ENCODE results near the gene HS6ST2. TPM values are rescaled to one million over a fixed set of nuclear protein-coding genes. Genes with fewer than 3 reads are reported as not detected.

The HS6ST2 gene
- total RNA-seq, 1 experiment from 2014 or later, result 7.4 TPM

DNA sequence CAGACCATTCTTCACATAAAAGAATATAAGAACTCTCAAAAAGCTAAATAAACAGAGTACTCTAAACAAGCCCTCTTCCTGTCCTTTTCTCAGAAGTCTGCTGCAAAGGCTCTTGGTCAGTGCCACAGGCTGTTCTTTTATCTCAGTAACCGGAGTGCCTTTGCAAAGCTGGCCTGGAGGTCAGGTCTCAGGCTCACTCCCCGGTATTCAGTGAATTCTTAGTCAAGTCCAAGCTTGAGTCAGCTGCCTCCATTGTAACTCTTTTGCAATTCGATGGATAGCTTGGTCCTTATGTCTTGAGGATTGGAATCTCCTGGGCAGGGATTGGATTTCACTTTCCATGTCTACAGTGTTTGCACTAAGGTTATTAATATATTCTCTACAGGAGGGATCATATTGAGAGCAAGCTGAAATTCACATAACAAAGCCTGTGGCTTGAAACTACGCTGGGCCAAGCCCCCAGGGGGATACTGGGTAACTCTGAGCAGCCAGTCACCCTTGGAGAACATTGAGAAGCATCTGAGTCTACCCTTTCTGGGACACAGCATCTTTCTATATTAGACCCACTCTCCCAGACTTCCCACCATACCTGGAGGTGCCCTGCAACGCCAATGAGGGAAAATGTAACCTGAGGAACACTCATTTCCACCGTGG lies 10.0 kb upstream of the HS6ST2 start:
- no peaks in the 10 kb centered on the region for H4K20me1 ChIP-seq (ENCODE audit: low read length)
- H3K27me3 ChIP-seq (ENCODE audit: low read length), result no peaks in the 10 kb centered on the region
- H3K4me3 ChIP-seq (ENCODE audit: low read length), result no peak overlapping the region
- H3F3A ChIP-seq (ENCODE audit: low read length, unreplicated experiment), result no peaks in the 10 kb centered on the region
- no peak overlapping the region for H3K9ac ChIP-seq (ENCODE audit: low read length)
- H3K9me2 ChIP-seq (replicated peaks; ENCODE audit: low read length), result no peaks in the 10 kb centered on the region
- intact Hi-C loops (cut with micrococcal nuclease), result no loop called here
- H3K27ac ChIP-seq (ENCODE audit: low read length), result no peak overlapping the region
- POLR2A ChIA-PET (ENCODE audit: unreplicated experiment), result no interaction called here
- no peaks in the 10 kb centered on the region for H3K79me2 ChIP-seq (ENCODE audit: low read length)
- no peaks in the 10 kb centered on the region for H3K4me1 ChIP-seq (ENCODE audit: insufficient read depth, low read length)
- H2AFZ ChIP-seq (ENCODE audit: low read length), result no peak overlapping the region
- BruUV-seq (replicated peaks), result no TSS peak
- H3K4me2 ChIP-seq (ENCODE audit: low read length), result no peak overlapping the region
- DNase-seq (no peak), ATAC-seq (no peak; the same call in 1 of the 2 replicates)
- H3K9me3 ChIP-seq (ENCODE audit: low read length), result no peaks in the 10 kb centered on the region
- CTCF ChIA-PET, result no interaction called here
- TF ChIP-seq EZH2 (IDR thresholded peaks at IDR 0.05; ENCODE audit: low read length, unreplicated experiment) (no peak), EZH2phosphoT487 (IDR thresholded peaks at IDR 0.05; ENCODE audit: borderline replicate concordance, low read length) (no peak), CTCF (conservative IDR thresholded peaks at IDR 0.05; ENCODE audit: low read depth, low read length) (no peak)
- H3K36me3 ChIP-seq (ENCODE audit: low read depth, low read length), result no peaks in the 10 kb centered on the region

- Histone ChIP-seq H3K36me3 (ENCODE audit: low read depth, low read length) (no peaks in the 10 kb centered on the region), H3K9me2 (replicated peaks; ENCODE audit: low read length) (no peaks in the 10 kb centered on the region), H3K4me3 (ENCODE audit: low read length) (no peak overlapping the region), H3K79me2 (ENCODE audit: low read length) (no peaks in the 10 kb centered on the region), H3K4me1 (ENCODE audit: insufficient read depth, low read length) (0 out of 2 replicates have a peak, but pooled peaks cover under 1% of the 10 kb centered on the region), H3K4me2 (ENCODE audit: low read length) (no peak overlapping the region), H2AFZ (ENCODE audit: low read length) (no peak overlapping the region), H3K27me3 (ENCODE audit: low read length) (no peaks in the 10 kb centered on the region), H3K27ac (ENCODE audit: low read length) (no peak overlapping the region), H3F3A (ENCODE audit: low read length, unreplicated experiment) (no peaks in the 10 kb centered on the region), H3K9me3 (ENCODE audit: low read length) (no peaks in the 10 kb centered on the region), H3K9ac (ENCODE audit: low read length) (no peak overlapping the region), H4K20me1 (ENCODE audit: low read length) (no peaks in the 10 kb centered on the region)
- intact Hi-C loops (cut with micrococcal nuclease), result no loop called here
- ChIA-PET POLR2A (ENCODE audit: unreplicated experiment) (no interaction called here), CTCF (no interaction called here)
- DNase-seq, result no peak
- ATAC-seq, result no peak
- no peak for TF ChIP-seq CTCF (conservative IDR thresholded peaks at IDR 0.05; ENCODE audit: low read depth, low read length)
- TF ChIP-seq EZH2 (IDR thresholded peaks at IDR 0.05; ENCODE audit: low read length, unreplicated experiment), result no peak
- no peak for TF ChIP-seq EZH2phosphoT487 (IDR thresholded peaks at IDR 0.05; ENCODE audit: borderline replicate concordance, low read length)
- no TSS peak for BruUV-seq (replicated peaks)
These were observed 8.6 kb upstream of the HS6ST2 start for GRCh38 chrX:132967049-132967448.

GRCh38 chrX:132965461-132965860 lies 7.0 kb upstream of the HS6ST2 start:
- H3K4me1 ChIP-seq (ENCODE audit: insufficient read depth, low read length), result peaks cover 16% of the 10 kb centered on the region
- no peaks in the 10 kb centered on the region for H3K79me2 ChIP-seq (ENCODE audit: low read length)
- no peak overlapping the region for H3K4me3 ChIP-seq (ENCODE audit: low read length)
- TF ChIP-seq CTCF (conservative IDR thresholded peaks at IDR 0.05; ENCODE audit: low read depth, low read length) (no peak), EZH2phosphoT487 (IDR thresholded peaks at IDR 0.05; ENCODE audit: borderline replicate concordance, low read length) (no peak), EZH2 (IDR thresholded peaks at IDR 0.05; ENCODE audit: low read length, unreplicated experiment) (no peak)
- no peak overlapping the region for H3K4me2 ChIP-seq (ENCODE audit: low read length)
- H3K27ac ChIP-seq (ENCODE audit: low read length), result no peak overlapping the region
- POLR2A ChIA-PET (ENCODE audit: unreplicated experiment), result no interaction called here
- no peak overlapping the region for H3K9ac ChIP-seq (ENCODE audit: low read length)
- BruUV-seq (replicated peaks), result no TSS peak
- no peaks in the 10 kb centered on the region for H4K20me1 ChIP-seq (ENCODE audit: low read length)
- no peaks in the 10 kb centered on the region for H3K9me3 ChIP-seq (ENCODE audit: low read length)
- no peaks in the 10 kb centered on the region for H3F3A ChIP-seq (ENCODE audit: low read length, unreplicated experiment)
- intact Hi-C loops (cut with micrococcal nuclease), result no loop called here
- no peaks in the 10 kb centered on the region for H3K36me3 ChIP-seq (ENCODE audit: low read depth, low read length)
- ATAC-seq (no peak), DNase-seq (no peak)
- no peaks in the 10 kb centered on the region for H3K27me3 ChIP-seq (ENCODE audit: low read length)
- H2AFZ ChIP-seq (ENCODE audit: low read length), result no peak overlapping the region
- no peaks in the 10 kb centered on the region for H3K9me2 ChIP-seq (replicated peaks; ENCODE audit: low read length)
- CTCF ChIA-PET, result no interaction called here
